HG02588 (cell line): ENCODE measurements around the gene ATP11B.
"Not testable (repeated sequence)": the region's sequence is repeated elsewhere in the genome, so short reads cannot be mapped to it uniquely, and the experiment has no call there.

Source experiments
- ATAC-seq: cut with Tn5 transposase; IDR thresholded peaks from one replicate; pipeline ENCODE4 v1.9.1; 2021; ENCODE audit warnings: mild to moderate bottlenecking, moderate library complexity; ENCODE audit not compliant: unreplicated experiment

Gene ATP11B

GRCh38 chr3:182824957-182825356 is 31.7 kb downstream of the ATP11B start:
- ATAC-seq, result no peak

- ATAC-seq, result no peak
These were observed 36.6 kb downstream of the ATP11B start for GRCh38 chr3:182829761-182830405.

- no peak for ATAC-seq
These were observed 44.7 kb downstream of the ATP11B start for GRCh38 chr3:182837855-182838454.

GRCh38 chr3:182843478-182843877 is 50.2 kb downstream of the ATP11B start:
- ATAC-seq, result no peak

GRCh38 chr3:182848906-182849305 is 55.6 kb downstream of the ATP11B start:
- no peak for ATAC-seq

GRCh38 chr3:182855076-182855475 is 61.8 kb downstream of the ATP11B start:
- no peak for ATAC-seq

GRCh38 chr3:182861348-182861747 is 68.0 kb downstream of the ATP11B start:
- no peak for ATAC-seq

GRCh38 chr3:182862159-182862860 is 69.0 kb downstream of the ATP11B start:
- no peak for ATAC-seq

GRCh38 chr3:182869059-182869458 is 75.8 kb downstream of the ATP11B start:
- no peak for ATAC-seq

GRCh38 chr3:182870917-182871316 is 77.6 kb downstream of the ATP11B start:
- not testable (repeated sequence) for ATAC-seq

GRCh38 chr3:182879031-182879611 is 85.8 kb downstream of the ATP11B start:
- ATAC-seq, result no peak

- ATAC-seq, result no peak
These were observed 93.2 kb downstream of the ATP11B start for GRCh38 chr3:182886497-182886896.

GRCh38 chr3:182889948-182890629 is 96.8 kb downstream of the ATP11B start:
- ATAC-seq, result no peak

GRCh38 chr3:182891364-182891763 is 98.1 kb downstream of the ATP11B start:
- ATAC-seq, result no peak

GRCh38 chr3:182892226-182892625 is 98.9 kb downstream of the ATP11B start:
- no peak for ATAC-seq

GRCh38 chr3:182895513-182896112 is 102.3 kb downstream of the ATP11B start:
- no peak for ATAC-seq

GRCh38 chr3:182896553-182896952 is 103.2 kb downstream of the ATP11B start:
- no peak for ATAC-seq

GRCh38 chr3:182902236-182902635 is 108.9 kb downstream of the ATP11B start:
- ATAC-seq, result no peak

- ATAC-seq, result no peak
These were observed 110.9 kb downstream of the ATP11B start for GRCh38 chr3:182904164-182904563.

GRCh38 chr3:182905623-182906022 is 112.3 kb downstream of the ATP11B start:
- ATAC-seq, result no peak

GRCh38 chr3:182906036-182906435 is 112.7 kb downstream of the ATP11B start:
- ATAC-seq, result no peak
